SH-SY5Y (cell line): ENCODE measurements around the gene GARIN5B.

Experiments
- GATA2 ChIP-seq: IDR thresholded peaks from 2 replicates; pipeline ENCODE4 v1.6.1; 2011; ENCODE audit warnings: mild to moderate bottlenecking, low read depth, low read length
- GATA3 ChIP-seq: IDR thresholded peaks from 2 replicates; pipeline ENCODE4 v1.6.1; 2011; ENCODE audit warnings: low read depth, mild to moderate bottlenecking, low read length, moderate library complexity

Gene GARIN5B

GRCh38 chr19:55382522-55383054 lies 19.5 kb upstream of the GARIN5B start:
- TF ChIP-seq GATA3 (no peak), GATA2 (no peak)

GRCh38 chr19:55382013-55382412 lies 19.0 kb upstream of the GARIN5B start:
- no peak for TF ChIP-seq GATA3
- no peak for TF ChIP-seq GATA2

GRCh38 chr19:55379174-55379573 lies 16.1 kb upstream of the GARIN5B start:
- no peak for TF ChIP-seq GATA3
- TF ChIP-seq GATA2, result no peak

GRCh38 chr19:55377356-55378131 lies 14.5 kb upstream of the GARIN5B start:
- TF ChIP-seq GATA2 (no peak), GATA3 (no peak)

DNA sequence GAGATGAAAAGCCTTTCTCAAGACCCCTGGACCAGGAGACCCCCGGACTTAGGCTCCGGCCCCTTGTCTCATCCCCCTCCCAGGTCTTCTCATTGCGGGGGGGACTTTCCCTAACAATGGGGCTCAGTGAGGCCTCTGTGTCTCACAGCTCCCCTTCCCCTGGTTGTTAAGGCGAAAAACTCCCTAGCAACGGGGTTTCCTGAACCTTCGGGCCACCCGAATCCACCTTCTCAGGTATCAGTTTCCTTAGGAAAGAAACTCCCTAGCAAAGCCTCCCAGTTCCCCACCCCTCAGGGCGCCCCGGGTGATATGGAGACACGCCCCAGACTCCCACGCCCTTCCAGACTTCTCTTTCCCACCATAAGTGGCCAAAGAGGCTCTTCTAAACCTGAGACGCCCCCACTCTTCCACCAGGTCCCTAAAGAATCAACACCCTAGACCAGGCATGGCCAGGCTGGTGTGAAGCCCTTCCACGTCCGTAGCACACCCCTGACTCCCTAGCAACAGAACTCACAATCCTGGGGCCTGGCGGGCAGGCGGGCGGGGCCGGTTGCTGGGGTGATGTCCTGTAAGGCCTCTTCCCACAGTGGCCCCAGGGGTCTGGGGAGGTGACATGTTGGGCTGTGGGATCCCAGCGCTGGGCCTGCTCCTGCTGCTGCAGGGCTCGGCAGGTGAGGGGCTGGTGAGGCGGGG lies 13.3 kb upstream of the GARIN5B start, which contains the start of gene TMEM190:
TMEM190 (plus strand) TSS at position 586 of the 693 bp plus-strand sequence; CDS start at position 614, 28 bp downstream.
- TF ChIP-seq GATA2 (no peak), GATA3 (no peak)

DNA sequence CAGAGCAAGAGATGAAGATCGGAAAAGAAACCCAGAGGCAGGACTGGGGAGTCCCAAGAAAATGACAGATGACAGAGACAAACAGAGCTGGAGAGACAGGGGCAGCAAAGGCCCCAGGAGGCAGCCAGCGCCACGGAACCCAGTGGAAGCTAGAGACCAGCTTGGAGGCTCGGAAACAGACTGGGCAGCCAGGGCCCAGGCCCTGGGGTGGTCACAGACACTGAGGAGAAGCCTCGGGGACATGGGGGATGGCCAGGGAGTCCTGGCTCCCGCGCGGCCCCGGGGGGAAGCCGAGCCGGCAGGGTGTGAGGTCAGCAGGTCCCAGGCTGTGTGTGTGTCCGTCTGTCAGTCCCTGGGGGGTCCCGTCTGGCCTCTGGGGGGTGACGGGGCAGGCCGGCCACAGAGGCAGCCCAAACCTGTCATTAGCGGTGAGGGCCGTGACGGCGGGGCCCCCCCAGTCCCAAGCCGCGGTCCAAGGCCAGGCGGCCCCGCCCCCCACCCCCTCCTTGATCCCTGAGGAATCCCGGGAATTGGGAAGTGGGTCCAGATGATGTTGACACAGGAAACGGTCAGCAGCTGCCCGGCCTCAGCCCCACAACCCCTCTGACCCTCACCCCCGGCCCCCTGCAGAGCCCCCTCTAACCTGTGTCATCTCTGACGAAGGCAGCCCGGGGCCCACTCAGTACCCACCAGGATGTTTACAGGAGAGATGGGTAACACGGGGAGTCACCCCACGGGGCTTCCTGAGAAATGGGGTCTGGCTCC lies 11.1 kb upstream of the GARIN5B start:
- no peak for TF ChIP-seq GATA2
- TF ChIP-seq GATA3, result no peak

DNA sequence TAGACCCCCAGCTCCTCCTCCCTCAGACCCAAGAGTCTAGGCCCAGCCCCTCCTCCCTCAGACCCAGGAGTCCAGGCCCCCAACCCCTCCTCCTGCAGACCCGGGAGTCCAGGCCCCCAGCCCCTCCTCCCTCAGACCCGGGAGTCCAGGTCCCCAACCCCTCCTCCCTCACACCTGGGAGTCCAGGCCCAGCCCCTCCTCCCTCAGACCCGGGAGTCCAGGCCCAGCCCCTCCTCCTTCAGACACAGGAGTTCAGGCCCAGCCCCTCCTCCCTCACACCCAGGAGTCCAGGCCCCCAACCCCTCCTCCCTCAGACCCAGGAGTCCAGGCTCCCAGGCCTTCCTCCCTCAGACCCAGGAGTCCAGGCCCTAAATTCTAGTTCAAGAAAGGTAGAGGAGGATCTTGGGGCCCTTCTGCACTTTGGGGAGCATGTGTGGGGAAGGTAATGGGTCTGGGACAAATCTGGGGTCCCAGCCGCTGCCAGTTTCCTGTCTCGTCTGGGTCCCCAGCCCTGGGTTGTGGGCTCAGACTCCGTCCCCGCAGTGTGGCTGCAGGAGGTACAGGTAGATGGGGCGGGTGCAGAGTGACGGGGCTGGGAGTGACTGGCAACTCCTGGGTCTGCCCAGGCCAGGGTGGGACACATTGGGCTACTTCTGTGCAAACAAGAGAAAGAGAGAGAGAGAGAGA lies 10.4 kb upstream of the GARIN5B start:
- TF ChIP-seq GATA3, result no peak
- TF ChIP-seq GATA2, result no peak

DNA sequence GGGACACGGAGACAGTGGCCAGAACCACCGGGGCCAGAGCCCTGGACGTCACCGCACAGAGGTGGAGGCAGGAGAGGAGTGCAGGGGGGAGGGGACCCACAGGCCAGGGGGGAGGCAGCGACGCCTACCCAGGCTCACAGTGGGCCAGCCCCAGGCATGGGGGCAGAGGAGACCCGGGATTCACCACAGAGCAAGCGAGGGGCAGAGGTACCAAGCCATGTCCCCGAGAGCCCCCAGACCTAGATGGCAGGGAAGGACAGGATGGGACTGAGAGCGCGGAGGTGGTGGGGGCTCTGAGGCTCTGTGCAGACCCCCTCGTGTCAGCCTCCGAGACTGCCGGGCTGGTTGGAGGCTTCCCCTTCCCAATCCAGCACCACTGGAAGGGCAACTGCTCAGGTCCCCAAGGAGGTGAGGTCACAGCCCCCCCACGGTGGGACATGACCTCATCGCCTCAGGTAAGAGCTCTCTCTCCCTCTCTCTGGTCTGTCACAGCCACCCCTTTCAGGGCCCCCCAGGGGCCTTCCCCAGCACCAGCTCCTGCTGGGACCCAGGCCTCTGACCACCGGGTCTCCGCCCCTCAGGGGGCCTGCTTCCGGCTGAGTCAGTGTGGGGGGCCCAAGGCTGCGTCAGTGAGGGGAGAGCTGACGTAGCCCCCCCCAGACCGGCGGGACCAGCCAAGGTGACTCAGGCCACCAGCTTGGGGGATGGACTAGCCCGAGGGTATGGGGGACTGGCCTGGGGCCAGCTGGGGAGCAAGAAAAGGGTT lies 9.4 kb upstream of the GARIN5B start:
- TF ChIP-seq GATA3, result no peak
- TF ChIP-seq GATA2, result no peak

DNA sequence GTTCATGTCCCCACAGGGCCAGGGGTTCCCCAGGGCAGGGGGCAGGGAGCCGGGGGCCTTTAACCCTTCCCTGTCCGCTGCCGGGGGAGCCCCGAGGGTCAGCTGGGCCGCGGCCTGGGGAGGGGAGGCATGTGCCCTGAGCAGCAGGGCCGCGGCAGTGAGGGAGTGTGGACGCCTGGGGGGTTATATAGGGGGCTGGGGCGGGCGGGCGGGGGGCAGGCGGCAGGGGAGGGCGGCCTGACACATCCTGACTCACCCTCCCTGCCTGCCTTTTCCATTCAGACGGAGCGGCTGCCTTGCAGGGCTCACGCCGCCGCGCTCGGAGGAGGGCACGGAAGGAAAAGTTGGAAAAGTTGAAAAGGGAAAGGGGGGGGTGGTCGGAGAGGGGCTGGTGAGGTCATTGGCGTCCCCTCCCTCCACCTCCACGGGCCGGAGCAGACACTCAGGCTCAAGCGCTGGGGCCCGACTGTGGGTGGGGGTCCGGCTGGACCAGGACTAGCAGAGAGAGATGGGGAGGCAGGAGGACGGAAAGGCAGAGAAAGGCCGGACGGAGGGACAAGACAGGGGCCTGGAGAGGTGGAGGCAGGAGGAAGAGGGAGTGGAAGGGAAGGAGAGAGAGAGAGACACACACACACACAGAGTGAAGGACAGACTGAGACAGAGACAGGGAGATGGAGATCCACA lies 7.4 kb upstream of the GARIN5B start, which contains the start of gene IL11:
IL11 (minus strand) TSS at position 159 of the 684 bp plus-strand sequence; CDS start at position 6, 153 bp downstream.
- TF ChIP-seq GATA2 (no peak), GATA3 (no peak)

DNA sequence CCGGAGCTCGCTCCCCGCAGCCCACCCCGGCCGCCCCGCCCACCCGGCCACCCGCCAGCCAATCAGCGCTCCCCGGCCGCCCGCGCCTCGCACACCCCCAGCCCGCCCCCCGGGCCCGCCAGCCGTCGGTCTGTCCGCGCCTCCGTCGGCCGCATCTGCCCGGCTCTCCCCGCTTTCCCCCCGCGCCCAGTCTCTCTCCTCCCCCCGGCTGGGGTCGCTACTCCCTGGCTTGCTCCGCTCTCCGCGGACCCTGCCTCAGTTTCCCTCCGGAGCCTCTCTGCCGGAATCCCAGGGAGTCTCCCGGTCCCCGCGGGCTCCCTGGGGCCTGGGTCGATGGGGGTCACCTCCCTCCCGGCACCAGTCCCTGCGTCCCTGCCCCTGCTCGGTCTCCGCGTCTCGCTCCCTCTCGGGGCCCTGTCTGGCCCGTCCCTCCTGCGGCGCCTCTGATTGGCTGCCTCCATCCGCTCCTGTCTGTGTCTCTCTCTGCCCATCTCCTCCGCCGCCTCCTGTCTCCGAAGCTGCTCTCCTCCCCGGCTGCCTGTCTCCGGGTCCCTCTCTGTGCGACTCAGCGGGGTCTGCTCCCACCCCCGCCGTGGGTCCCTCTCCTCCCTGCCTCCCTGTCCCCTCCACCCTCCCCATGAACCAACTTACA lies 6.7 kb upstream of the GARIN5B start:
- TF ChIP-seq GATA3 (no peak), GATA2 (no peak)

DNA sequence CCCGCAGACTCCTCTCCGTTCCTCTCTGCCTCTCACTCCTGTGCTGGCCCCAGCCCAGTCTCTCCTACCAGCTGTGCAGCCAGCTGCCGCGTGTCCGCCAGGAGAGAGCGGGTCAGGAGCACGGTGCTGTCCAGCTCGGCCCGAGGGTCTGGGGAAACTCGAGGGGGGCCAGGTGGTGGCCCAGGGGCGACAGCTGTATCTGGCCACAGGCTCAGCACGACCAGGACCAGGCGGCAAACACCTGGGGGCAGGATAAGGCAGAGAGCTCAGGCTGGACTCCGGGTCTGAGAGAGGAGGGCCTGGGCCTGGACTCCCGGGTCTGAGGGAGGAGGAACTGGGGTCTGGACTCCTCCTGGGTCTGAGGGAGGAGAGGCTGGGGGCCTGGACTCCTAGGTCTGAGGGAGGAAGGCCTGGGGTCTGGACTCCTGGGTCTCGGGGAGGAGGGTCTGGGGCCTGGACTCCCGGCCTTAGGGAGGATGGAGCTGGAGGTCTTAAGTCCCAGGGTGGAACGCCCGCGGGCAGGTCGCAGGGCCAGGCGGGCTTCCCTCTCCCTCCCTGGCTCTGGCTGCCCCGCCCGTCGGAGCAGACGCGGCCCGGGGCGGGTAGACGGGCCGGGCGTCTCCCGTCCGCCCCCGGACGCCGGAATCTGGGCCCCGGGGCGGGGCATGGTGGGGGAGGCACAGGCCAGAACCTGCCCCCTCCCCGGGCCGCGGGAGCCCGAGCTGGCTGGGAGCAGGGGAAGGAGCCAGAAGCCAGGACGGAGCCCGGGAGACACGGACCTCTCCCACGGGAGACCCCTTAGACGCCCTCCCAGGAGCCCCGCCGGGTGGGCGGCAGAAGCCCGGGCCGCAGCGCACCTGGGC lies 5.9 kb upstream of the GARIN5B start:
- TF ChIP-seq GATA2 (no peak), GATA3 (no peak)

- no peak for TF ChIP-seq GATA2
Measured at GRCh38 chr19:55368106-55368505, 5.0 kb upstream of the GARIN5B start.
